Ishikawa (cell line): ENCODE measurements around the gene PPP1R3C.

Source experiments
- EP300 ChIP-seq: IDR thresholded peaks from 2 replicates; pipeline ENCODE4 v1.6.1; 2012; ENCODE audit warnings: borderline replicate concordance
- NFIC ChIP-seq: IDR thresholded peaks from 2 replicates; pipeline ENCODE4 v1.6.1; 2012
- TCF12 ChIP-seq: IDR thresholded peaks from 2 replicates; pipeline ENCODE4 v1.6.1; 2012; ENCODE audit warnings: low read depth
- TF ChIP-seq, protein P1 (sequence below): IDR thresholded peaks from 2 replicates; pipeline ENCODE4 v1.6.1; 2012

DNA sequence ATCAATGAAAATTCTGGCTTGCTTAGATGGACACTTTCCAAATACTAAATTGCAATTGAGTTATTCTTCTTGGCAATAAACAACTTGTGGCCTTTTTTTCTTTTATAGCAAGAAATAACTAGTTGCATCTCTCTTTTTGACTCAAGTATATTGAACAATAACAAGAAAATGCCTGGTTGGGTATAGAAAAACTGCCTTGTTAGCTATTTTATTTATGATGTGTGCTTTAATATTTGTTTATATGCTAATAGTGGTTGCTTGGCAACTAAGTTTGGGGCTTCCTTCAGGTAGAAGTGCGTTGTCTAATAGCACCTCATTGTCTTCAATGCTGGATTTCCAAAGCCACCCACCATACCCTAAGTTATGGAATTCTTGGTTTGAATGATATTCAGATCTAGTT is 30.1 kb upstream of the PPP1R3C start:
- TF ChIP-seq NFIC (no peak), TCF12 (no peak), EP300 (no peak)
- TF ChIP-seq, protein P1, sequence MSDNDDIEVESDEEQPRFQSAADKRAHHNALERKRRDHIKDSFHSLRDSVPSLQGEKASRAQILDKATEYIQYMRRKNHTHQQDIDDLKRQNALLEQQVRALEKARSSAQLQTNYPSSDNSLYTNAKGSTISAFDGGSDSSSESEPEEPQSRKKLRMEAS = no peak
